HL-60/S4 treated with retinoic acid at 250 ng/mL for 4 days and 3 days (cell line): ENCODE data around the gene IRGQ.

Experiments used
- in situ Hi-C: fragments of 300-500 bp; cut with MboI; formaldehyde crosslinking; loops from 2 replicates; pipeline ENCODE4 v1.7.0; 2022; ENCODE audit warnings: low sequenced_read_pairs

Gene IRGQ

DNA sequence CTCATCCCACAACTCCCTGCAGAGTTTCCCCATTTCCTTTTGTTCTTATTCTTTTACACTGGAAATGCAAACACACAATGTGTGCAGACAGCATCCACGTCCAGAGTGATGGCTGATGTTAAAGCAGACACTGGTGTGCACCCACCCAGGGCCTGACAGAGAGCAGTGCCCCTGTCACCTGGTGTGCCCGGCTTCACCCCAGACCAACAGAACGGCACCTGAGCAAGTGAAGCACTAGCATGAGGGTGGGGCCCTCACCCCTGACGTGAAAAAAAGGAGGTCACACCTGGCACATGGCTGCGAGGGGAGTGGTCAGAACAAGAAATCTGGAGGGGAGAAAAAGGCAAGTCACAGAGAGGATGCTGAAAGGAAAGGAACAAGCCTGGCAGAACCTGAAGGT is 50.7 kb downstream of the IRGQ start:
- in situ Hi-C loops: no loop called here

GRCh38 chr19:43544077-43544476 is 51.9 kb downstream of the IRGQ start:
- in situ Hi-C loops: no loop called here

DNA sequence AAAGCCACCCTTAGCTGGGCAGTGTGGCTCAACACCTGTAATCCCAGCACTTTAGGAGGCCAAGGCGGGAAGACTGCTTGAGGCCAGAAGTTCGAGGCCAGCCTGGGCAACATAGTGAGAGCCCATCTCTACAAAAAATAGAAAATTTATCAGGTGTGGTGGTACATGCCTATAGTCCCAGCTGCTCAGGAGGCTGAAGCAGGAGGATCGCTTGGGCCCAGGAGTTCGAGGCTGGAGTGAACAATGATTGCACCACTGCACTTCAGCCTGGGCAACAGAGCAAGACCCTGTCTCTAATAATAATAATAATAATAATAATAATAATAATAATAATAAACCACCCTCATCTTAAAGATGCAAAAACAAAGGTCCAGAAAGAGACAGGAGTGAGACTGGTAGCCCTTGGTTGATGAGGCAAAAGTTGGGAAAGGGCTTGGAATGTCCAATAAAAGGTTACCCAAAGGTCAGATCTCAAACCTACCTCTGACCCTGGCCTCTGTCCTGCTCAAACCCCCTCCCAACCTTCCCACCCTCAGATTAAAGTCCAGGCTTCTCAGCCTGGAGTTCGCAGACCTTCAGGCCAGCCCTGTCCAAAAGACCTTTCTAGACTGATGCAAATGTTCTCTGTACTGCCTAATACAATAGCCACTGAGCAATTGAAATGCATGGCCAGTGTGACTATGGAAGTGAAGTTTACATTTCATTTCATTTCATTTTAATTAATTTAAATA is 53.8 kb downstream of the IRGQ start:
- in situ Hi-C loops: no loop called here

DNA sequence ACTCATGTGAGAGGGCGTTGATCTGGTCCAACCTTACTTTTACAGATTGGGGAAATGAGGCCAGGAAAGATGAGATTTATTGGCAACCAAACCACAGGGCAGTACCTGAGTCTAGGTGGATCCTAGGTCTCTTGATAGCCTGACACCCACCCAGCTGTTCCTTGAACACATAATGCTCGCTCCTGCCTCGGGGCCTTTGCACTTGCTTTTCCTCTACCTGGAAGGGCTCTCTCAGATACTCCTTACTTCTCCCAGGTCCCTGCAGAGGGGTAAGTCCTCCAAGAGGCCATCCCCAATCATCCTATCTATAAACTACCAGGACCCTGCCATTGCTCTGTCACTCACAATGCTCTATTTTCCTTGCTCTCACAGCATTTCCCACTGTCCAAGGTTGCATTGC is 55.6 kb downstream of the IRGQ start:
- in situ Hi-C loops: no loop called here

- in situ Hi-C loops: no loop called here
Observed at GRCh38 chr19:43538922-43539321, 57.0 kb downstream of the IRGQ start.

GRCh38 chr19:43534816-43535761 is 60.8 kb downstream of the IRGQ start:
- in situ Hi-C loops: no loop called here
